SU-DHL-6 (cell line): ENCODE results near the gene CACNA2D1.

Experiments used
- CTCF ChIP-seq: fragments of 200-600 bp; sonication (generic); IDR thresholded peaks from one replicate; pipeline ENCODE4 v1.5.1; 2017; ENCODE audit warnings: antibody characterized with exemption, mild to moderate bottlenecking, low read length, moderate library complexity; ENCODE audit not compliant: insufficient read depth, poor library complexity, severe bottlenecking
- EZH2phosphoT487 ChIP-seq: fragments of 200-600 bp; sonication (generic), shearing (Covaris generic); conservative IDR thresholded peaks from 2 replicates; pipeline ENCODE4 v1.6.1; 2018; ENCODE audit warnings: mild to moderate bottlenecking, antibody characterized with exemption, low read length, moderate library complexity, mixed read lengths

GRCh38 chr7:82413237-82413636 is 30.3 kb downstream of the CACNA2D1 start:
- TF ChIP-seq CTCF, result no peak
- no peak for TF ChIP-seq EZH2phosphoT487
